HepG2 (cell line): ENCODE measurements around the gene CLIC3. TPM values are rescaled to one million over a fixed set of nuclear protein-coding genes. Genes with fewer than 3 reads are reported as not detected.

ENCODE experiments used
- ATAC-seq: fragments of 200-7000 bp; cut with Tn5 transposase; 3 replicates; pipeline ENCODE4 v1.9.1; 2020; ENCODE audit warnings: mild to moderate bottlenecking, moderate library complexity
- BruUV-seq: library from RNA; stranded (reverse); fragments of 400-500 nt; replicated peaks from 2 replicates; lab custom pipeline; 2021; lab: Mats Ljungman, UMichigan
- CTCF ChIA-PET: fragments of 300-600 bp; formaldehyde crosslinking; extraction: SDS; loops from one replicate; lab custom pipeline; 2021; ENCODE audit warnings: low total read pairs, inconsistent platforms, low intra/inter-chr PET ratio; lab: Yijun Ruan, JAX
- POLR2A ChIA-PET: fragments of 350-600 bp; sonication (Branson Sonifier 250); formaldehyde crosslinking; loops from one replicate; lab custom pipeline; 2020; ENCODE audit warnings: antibody characterized with exemption, inconsistent platforms; lab: Yijun Ruan, JAX
- DNase-seq: peaks from one replicate; pipeline ENCODE4 v3.0.0-alpha.2; 2015; ENCODE audit warnings: low spot score
- FAIRE-seq: peaks from 3 replicates; lab custom pipeline; 2011; peaks lifted over from hg19 to GRCh38; lab: Jason Lieb, UNC
- H2AFZ ChIP-seq: one replicate; pipeline ENCODE4 v1.6.1; 2011; ENCODE audit warnings: low read length, inconsistent platforms
- H3K27ac ChIP-seq: fragments of 300-600 bp; 3 replicates; pipeline ENCODE4 v1.8.0; 2011; ENCODE audit warnings: mixed run types, mild to moderate bottlenecking, mixed read lengths, low read length, inconsistent platforms; ENCODE audit not compliant: insufficient read depth; ENCODE audit errors: extremely low read length
- H3K27me3 ChIP-seq, 2 experiments: fragments of 200-600 bp in 1 of 2; 2 replicates in 1 of 2; 3 replicates in 1 of 2; pipeline versions ENCODE4 v1.6.0 to v1.8.0; 2011; ENCODE audit warnings: low read length in 2 of 2, mild to moderate bottlenecking in 2 of 2, moderate library complexity in 2 of 2, inconsistent platforms in 1 of 2; ENCODE audit not compliant: insufficient read depth in 2 of 2, control insufficient read depth in 1 of 2
- H3K36me3 ChIP-seq, 2 experiments: fragments of 200-600 bp in 1 of 2; replicated peaks in 1 of 2; 2 replicates in 1 of 2; 3 replicates in 1 of 2; pipeline versions ENCODE4 v1.5.1 to v1.8.0; 2011; ENCODE audit warnings: low read length in 2 of 2, inconsistent platforms in 1 of 2; ENCODE audit not compliant: insufficient read depth in 2 of 2, control insufficient read depth in 1 of 2
- H3K4me1 ChIP-seq: 2 replicates; pipeline ENCODE4 v1.5.1; 2012; ENCODE audit warnings: low read length, inconsistent platforms; ENCODE audit not compliant: insufficient read depth
- H3K4me2 ChIP-seq: 2 replicates; pipeline ENCODE4 v1.6.0; 2011; ENCODE audit warnings: low read depth, low read length, inconsistent platforms
- H3K4me3 ChIP-seq, 3 experiments: fragments of 200-600 bp in 1 of 3; sonication (generic), shearing (Covaris generic) in 1 of 3; replicated peaks in 1 of 3; 2 replicates each; pipeline ENCODE4 v1.5.1; 2011 to 2016; ENCODE audit warnings: low read length in 3 of 3, inconsistent platforms in 2 of 3, low read depth in 2 of 3, mild to moderate bottlenecking in 2 of 3, control low read depth in 1 of 3, mixed read lengths in 1 of 3; ENCODE audit not compliant: insufficient read depth in 1 of 3
- H3K79me2 ChIP-seq: one replicate; pipeline ENCODE4 v1.6.1; 2011; ENCODE audit warnings: low read length, inconsistent platforms; ENCODE audit not compliant: insufficient read depth
- H3K9ac ChIP-seq: 2 replicates; pipeline ENCODE4 v1.6.0; 2011; ENCODE audit warnings: mild to moderate bottlenecking, low read depth, low read length, inconsistent platforms; ENCODE audit not compliant: insufficient read depth
- H3K9me3 ChIP-seq: 2 replicates; pipeline ENCODE4 v1.5.1; 2012; ENCODE audit warnings: mild to moderate bottlenecking, low read length
- H4K20me1 ChIP-seq: 2 replicates; pipeline ENCODE4 v1.6.0; 2011; ENCODE audit warnings: inconsistent platforms, mild to moderate bottlenecking, low read length, moderate library complexity; ENCODE audit not compliant: insufficient read depth
- ELF4 ChIP-seq: sonication (generic); formaldehyde crosslinking; IDR thresholded peaks from 2 replicates; pipeline ENCODE4 v1.5.0; 2020; ENCODE audit warnings: missing genetic modification reagents, mild to moderate bottlenecking, moderate library complexity, borderline replicate concordance
- PRDM15 ChIP-seq: sonication (generic); formaldehyde crosslinking; IDR thresholded peaks from 2 replicates; pipeline ENCODE4 v1.4.0; 2020; ENCODE audit warnings: missing genetic modification reagents
- SATB2 ChIP-seq: sonication (generic); formaldehyde crosslinking; IDR thresholded peaks from 2 replicates; pipeline ENCODE4 v1.5.0; 2020; ENCODE audit warnings: missing genetic modification reagents
- THAP9 ChIP-seq: sonication (generic); formaldehyde crosslinking; IDR thresholded peaks from 2 replicates; pipeline ENCODE4; 2020; ENCODE audit warnings: missing genetic modification reagents, mild to moderate bottlenecking, borderline replicate concordance
- ZNF160 ChIP-seq: sonication (generic); formaldehyde crosslinking; IDR thresholded peaks from 2 replicates; pipeline ENCODE4 v1.8.0; 2022; ENCODE audit warnings: mild to moderate bottlenecking, inconsistent platforms, missing genetic modification reagents
- ZNF501 ChIP-seq: sonication (generic); formaldehyde crosslinking; IDR thresholded peaks from 2 replicates; pipeline ENCODE4 v1.5.1; 2020; ENCODE audit warnings: mild to moderate bottlenecking, moderate library complexity, missing genetic modification reagents
- ZNF687 ChIP-seq: sonication (generic); formaldehyde crosslinking; IDR thresholded peaks from 2 replicates; pipeline ENCODE4 v1.5.1; 2020; ENCODE audit warnings: mild to moderate bottlenecking, missing genetic modification reagents, moderate library complexity
- WGBS: methylation state at CpG from one replicate; pipeline ENCODE4 v1.1.6; 2017; ENCODE audit warnings: low lambda C conversion rate; 5-methylcytosine and 5-hydroxymethylcytosine counted together
- in situ Hi-C: cut with HindIII; loops from 2 replicates; pipeline ENCODE4 v1.10.0; 2017; ENCODE audit warnings: low pct_unique_long_range_greater_than_20kb; ENCODE audit not compliant: extremely low pct_ligation_motif_present
- intact Hi-C: fragments of 100-400 bp; cut with micrococcal nuclease; formaldehyde crosslinking; loops from one replicate; pipeline ENCODE4 v1.10.0; 2022; ENCODE audit not compliant: unreplicated experiment
- polyA plus RNA-seq, 8 experiments: library from polyadenylated mRNA; depleted of rRNA in 3 of 8; stranded (reverse) in 7 of 8; unstranded in 1 of 8; fragments of >200 nt; fragmentation: Illumina TruSeq in 4 of 8; extraction: Trizol in 4 of 8; gene quantifications; 2 replicates each; pipeline versions ENCODE4 v1.2.1 to v1.2.3, GENCODE V29; 2011 to 2016; ENCODE audit warnings: low read depth in 4 of 8, missing spikeins in 1 of 8, mixed read lengths in 1 of 8; ENCODE audit not compliant: insufficient read depth in 1 of 8
- total RNA-seq, 5 experiments: library from RNA; depleted of rRNA; stranded (reverse); fragments of >200 nt; fragmentation: Illumina TruSeq; extraction: Trizol; gene quantifications; 2 replicates each; pipeline ENCODE4 v1.2.3, GENCODE V29; 2016; ENCODE audit warnings: low read depth in 1 of 5

The CLIC3 gene
- total and polyA plus RNA-seq, 2 of the 13 experiments (the other 11 are each of a cell fraction or from before 2014, with no cell fraction given), result 0.51 to 1.5 TPM

DNA sequence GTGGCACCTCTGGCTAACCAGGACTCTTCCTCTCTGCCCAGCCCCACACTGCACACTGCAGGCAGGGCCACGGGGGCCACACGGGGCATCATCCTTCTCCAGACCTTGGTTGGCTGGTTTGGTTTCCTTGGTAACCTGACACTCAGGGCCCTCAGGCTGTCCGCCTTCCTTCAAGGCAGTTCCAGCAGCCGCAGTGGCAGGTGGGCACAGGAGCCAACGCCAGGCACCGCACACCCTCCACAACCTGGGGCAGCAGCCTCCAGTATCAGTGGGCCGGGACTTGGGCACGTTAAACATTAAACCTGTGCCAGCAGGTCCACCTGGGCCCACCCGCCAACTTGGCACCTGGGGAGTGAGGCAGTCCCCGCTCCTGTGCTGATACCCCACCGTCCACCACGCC is 47.7 kb upstream of the CLIC3 start (continued):
- no peak for TF ChIP-seq PRDM15
- no peak for TF ChIP-seq SATB2

- FAIRE-seq, result no peak
- H3K4me2 ChIP-seq, result no peak overlapping the region
- H3K4me3 ChIP-seq, result peak overlapping the region in 1 of 3 experiments; percentile 12; a peak in 1 of 6 replicates
- H3K79me2 ChIP-seq, result no peaks in the 10 kb centered on the region
- H3K36me3 ChIP-seq, result no peaks in the 10 kb centered on the region
- H3K4me1 ChIP-seq, result peaks cover 25% of the 10 kb centered on the region
- peaks cover 3 to 27% of the 10 kb centered on the region in 2 experiments; a peak in 4 of 5 replicates for H3K27me3 ChIP-seq
- peaks cover 3% of the 10 kb centered on the region; the same call in 1 of the 2 replicates for H4K20me1 ChIP-seq
- no peak for DNase-seq
- H3K9me3 ChIP-seq, result no peaks in the 10 kb centered on the region
- BruUV-seq, result no TSS peak
- ChIA-PET CTCF (no interaction called here), POLR2A (no interaction called here)
- H2AFZ ChIP-seq, result no peak overlapping the region
- in situ Hi-C loops, result loop anchor here (10.0 kb wide), 1 partner anchor 268 kb away; no protein-coding TSS in a partner anchor
- intact Hi-C loops, result no loop called here
- H3K27ac ChIP-seq, result no peak overlapping the region
- H3K9ac ChIP-seq, result no peak overlapping the region
- ATAC-seq, result no peak
- 73% methylated on average over 12 of the region's 36 CpGs for WGBS
- no peak for TF ChIP-seq ELF4 (CRISPR knock-in tag)
- no peak for TF ChIP-seq ZNF501
- TF ChIP-seq ZNF160 (CRISPR knock-in tag), result no peak
- TF ChIP-seq ZNF687 (CRISPR knock-in tag), result peak; percentile 29
- TF ChIP-seq THAP9 (CRISPR knock-in tag), result no peak
These were observed 46.7 kb upstream of the CLIC3 start for GRCh38 chr9:137042751-137043727.
